ACC112 (cell line): ENCODE measurements around the gene KCNMA1.
"Not testable (repeated sequence)": the region's sequence is repeated elsewhere in the genome, so short reads cannot be mapped to it uniquely, and the experiment has no call there.

Experiments
- H2AFZ ChIP-seq: fragments of 200-600 bp; sonication (generic); one replicate; pipeline ENCODE4 v1.6.0; 2017; ENCODE audit warnings: antibody characterized with exemption, low read length; ENCODE audit not compliant: unreplicated experiment
- H3K27ac ChIP-seq: fragments of 200-600 bp; sonication (generic); 2 replicates; pipeline ENCODE4 v1.5.1; 2014; ENCODE audit warnings: low read depth, mild to moderate bottlenecking, antibody characterized with exemption, low read length, moderate library complexity
- H3K27me3 ChIP-seq: fragments of 200-600 bp; sonication (generic); 2 replicates; pipeline ENCODE4 v1.6.1; 2014; ENCODE audit warnings: mild to moderate bottlenecking, antibody characterized with exemption, low read length, moderate library complexity, mixed read lengths; ENCODE audit not compliant: insufficient read depth
- H3K36me3 ChIP-seq: fragments of 200-600 bp; sonication (generic); 2 replicates; pipeline ENCODE4 v1.6.1; 2016; ENCODE audit warnings: mild to moderate bottlenecking, antibody characterized with exemption, low read length, moderate library complexity, mixed read lengths; ENCODE audit not compliant: insufficient read depth
- H3K4me1 ChIP-seq: fragments of 200-600 bp; sonication (generic); one replicate; pipeline ENCODE4 v1.6.1; 2016; ENCODE audit warnings: low read length, mixed read lengths; ENCODE audit not compliant: insufficient read depth, unreplicated experiment, control insufficient read depth
- H3K4me3 ChIP-seq: fragments of 200-600 bp; sonication (generic); 2 replicates; pipeline ENCODE4 v1.5.1; 2014; ENCODE audit warnings: mild to moderate bottlenecking, low read depth, low read length
- H3K79me2 ChIP-seq: fragments of 200-600 bp; sonication (generic); one replicate; pipeline ENCODE4 v1.6.0; 2016; ENCODE audit warnings: low read length; ENCODE audit not compliant: control insufficient read depth, unreplicated experiment, insufficient read depth

The KCNMA1 gene

GRCh38 chr10:77339872-77340271 lies 297.7 kb downstream of the KCNMA1 start:
- not testable (repeated sequence) for H3K4me1 ChIP-seq, H3K27ac ChIP-seq, H2AFZ ChIP-seq, H3K36me3 ChIP-seq, H3K79me2 ChIP-seq, H3K27me3 ChIP-seq, H3K4me3 ChIP-seq

GRCh38 chr10:77339166-77339565 lies 298.4 kb downstream of the KCNMA1 start:
- Histone ChIP-seq H3K27ac (no peak overlapping the region), H2AFZ (no peak overlapping the region), H3K27me3 (no peaks in the 10 kb centered on the region), H3K4me3 (no peak overlapping the region), H3K79me2 (no peaks in the 10 kb centered on the region), H3K4me1 (no peaks in the 10 kb centered on the region), H3K36me3 (no peaks in the 10 kb centered on the region)

- no peak overlapping the region for H2AFZ ChIP-seq
These were observed 299.5 kb downstream of the KCNMA1 start for GRCh38 chr10:77338143-77338542.

DNA sequence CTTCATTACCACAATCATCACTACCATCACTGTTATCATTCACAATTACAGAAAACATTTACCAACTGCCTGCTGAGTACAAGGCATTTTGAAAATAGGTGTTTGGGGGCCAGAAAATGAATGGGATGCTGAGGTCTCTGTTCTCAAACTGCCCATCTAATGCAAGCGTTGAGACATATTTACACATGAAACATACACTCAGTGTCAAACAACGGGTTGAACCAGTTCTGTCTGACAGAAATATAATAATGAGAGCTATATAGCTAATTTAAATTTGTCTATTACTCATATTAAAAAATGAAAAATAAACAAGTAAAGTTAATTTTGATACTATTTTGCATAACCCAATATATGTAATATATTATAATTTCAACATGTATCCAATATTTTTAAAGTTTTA lies 303.1 kb downstream of the KCNMA1 start:
- no peaks in the 10 kb centered on the region for H3K4me1 ChIP-seq
- H3K4me3 ChIP-seq, result no peak overlapping the region
- no peaks in the 10 kb centered on the region for H3K79me2 ChIP-seq
- no peak overlapping the region for H2AFZ ChIP-seq
- no peaks in the 10 kb centered on the region for H3K36me3 ChIP-seq
- H3K27me3 ChIP-seq, result no peaks in the 10 kb centered on the region
- no peak overlapping the region for H3K27ac ChIP-seq

More at GRCh38 chr10:77338143-77338542, 299.5 kb downstream of the KCNMA1 start:
- Histone ChIP-seq H3K36me3 (no peaks in the 10 kb centered on the region), H3K27ac (no peak overlapping the region), H3K27me3 (no peaks in the 10 kb centered on the region), H3K4me1 (no peaks in the 10 kb centered on the region), H3K4me3 (no peak overlapping the region), H3K79me2 (no peaks in the 10 kb centered on the region)

DNA sequence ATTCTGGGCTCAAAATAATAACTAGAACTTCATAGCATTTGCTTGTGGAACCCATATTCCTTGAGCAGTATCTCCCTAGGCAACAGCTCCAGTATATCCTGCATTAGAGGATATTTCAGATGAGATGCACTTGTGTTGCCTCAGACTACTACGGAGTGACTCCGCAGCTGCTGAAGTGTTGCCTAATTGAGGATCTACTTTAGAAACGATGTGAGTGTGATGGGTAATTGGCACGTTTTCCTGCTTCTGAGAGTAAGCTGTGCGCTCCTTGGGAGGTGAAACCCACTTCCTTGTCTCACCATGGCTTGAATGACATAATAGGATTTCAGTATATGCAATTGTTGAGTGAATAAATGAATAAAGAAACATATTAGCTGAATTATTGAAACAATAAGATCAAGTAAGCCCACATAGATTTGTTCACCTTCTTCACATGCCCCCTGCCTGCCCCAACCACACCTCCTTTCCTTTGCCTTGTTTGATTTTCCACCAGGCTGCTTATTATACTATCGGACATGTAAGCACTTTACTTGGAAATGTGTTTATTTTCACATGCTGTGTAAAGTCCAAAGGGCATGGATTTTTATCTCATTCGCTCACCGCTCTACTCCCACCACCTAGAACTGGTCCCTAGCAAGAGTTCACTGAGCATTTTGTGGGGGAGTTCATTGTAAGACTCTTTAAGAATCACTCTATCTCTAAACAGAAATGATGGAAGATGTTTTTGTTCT lies 303.8 kb downstream of the KCNMA1 start:
- Histone ChIP-seq H3K27me3 (no peaks in the 10 kb centered on the region), H3K4me1 (no peaks in the 10 kb centered on the region), H3K79me2 (no peaks in the 10 kb centered on the region), H2AFZ (no peak overlapping the region), H3K36me3 (no peaks in the 10 kb centered on the region), H3K4me3 (no peak overlapping the region), H3K27ac (no peak overlapping the region)

DNA sequence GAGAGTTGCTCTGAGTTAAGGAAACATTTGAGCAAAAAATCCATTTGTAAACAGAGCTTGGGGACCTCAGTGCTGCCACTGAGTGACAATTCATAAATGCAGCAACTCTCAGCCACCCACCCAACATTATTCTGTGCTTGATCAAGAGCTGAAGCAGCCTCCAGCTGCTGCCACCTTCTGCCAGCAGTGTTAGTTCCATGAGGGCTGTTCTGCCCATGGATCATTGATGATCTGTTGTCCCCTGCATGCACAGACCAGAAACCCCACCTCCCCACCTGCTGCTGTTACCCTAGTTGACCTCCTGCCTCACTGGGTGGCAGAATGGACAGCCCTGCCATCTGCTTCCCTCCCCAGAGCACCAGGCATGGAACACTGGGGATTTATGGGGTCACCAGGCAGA lies 305.4 kb downstream of the KCNMA1 start:
- no peak overlapping the region for H3K4me3 ChIP-seq
- no peak overlapping the region for H2AFZ ChIP-seq
- no peaks in the 10 kb centered on the region for H3K27me3 ChIP-seq
- no peaks in the 10 kb centered on the region for H3K36me3 ChIP-seq
- no peak overlapping the region for H3K27ac ChIP-seq
- H3K4me1 ChIP-seq, result no peaks in the 10 kb centered on the region
- H3K79me2 ChIP-seq, result no peaks in the 10 kb centered on the region

DNA sequence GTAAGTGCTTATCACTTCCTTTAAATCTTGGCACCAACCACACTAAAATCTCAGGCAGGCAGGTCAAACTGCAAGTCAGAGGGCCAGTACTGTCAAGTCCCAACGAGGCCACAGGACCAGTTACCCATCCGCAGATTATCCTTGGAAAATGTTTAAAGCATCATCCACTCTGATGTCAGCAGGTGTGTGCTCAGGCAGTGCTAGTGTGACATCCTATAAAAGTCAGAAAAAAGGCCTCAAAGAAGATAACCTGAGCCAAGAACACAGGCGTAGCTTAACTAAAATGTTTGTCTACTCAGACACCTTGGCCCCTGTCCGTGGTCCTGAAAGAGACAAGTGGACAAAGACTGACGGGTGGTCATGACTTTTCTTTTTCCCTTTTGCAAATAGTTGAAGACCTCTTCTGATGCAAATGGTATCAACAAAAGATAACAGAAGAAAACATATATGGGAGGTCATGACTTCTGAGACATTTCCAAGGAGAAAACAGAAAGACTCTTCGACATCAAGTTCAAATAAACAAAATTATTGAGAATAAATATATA lies 309.3 kb downstream of the KCNMA1 start:
- Histone ChIP-seq H3K27me3 (no peaks in the 10 kb centered on the region), H2AFZ (no peak overlapping the region), H3K27ac (no peak overlapping the region), H3K4me3 (no peak overlapping the region), H3K79me2 (no peaks in the 10 kb centered on the region), H3K36me3 (no peaks in the 10 kb centered on the region), H3K4me1 (no peaks in the 10 kb centered on the region)

GRCh38 chr10:77325233-77325537 lies 312.4 kb downstream of the KCNMA1 start:
- H3K27ac ChIP-seq, result no peak overlapping the region
- H3K4me1 ChIP-seq, result no peaks in the 10 kb centered on the region
- H3K36me3 ChIP-seq, result no peaks in the 10 kb centered on the region

GRCh38 chr10:77321838-77322237 lies 315.8 kb downstream of the KCNMA1 start:
- no peak overlapping the region for H2AFZ ChIP-seq
- no peaks in the 10 kb centered on the region for H3K36me3 ChIP-seq
- H3K4me1 ChIP-seq, result no peaks in the 10 kb centered on the region
- H3K79me2 ChIP-seq, result no peaks in the 10 kb centered on the region
- H3K27me3 ChIP-seq, result no peaks in the 10 kb centered on the region
- H3K4me3 ChIP-seq, result no peak overlapping the region
- no peak overlapping the region for H3K27ac ChIP-seq

More at GRCh38 chr10:77325233-77325537, 312.4 kb downstream of the KCNMA1 start:
- no peaks in the 10 kb centered on the region for H3K27me3 ChIP-seq
- no peaks in the 10 kb centered on the region for H3K79me2 ChIP-seq
- H3K4me3 ChIP-seq, result no peak overlapping the region
- no peak overlapping the region for H2AFZ ChIP-seq

GRCh38 chr10:77320971-77321471 lies 316.6 kb downstream of the KCNMA1 start:
- H3K27ac ChIP-seq, result no peak overlapping the region
- H3K27me3 ChIP-seq, result no peaks in the 10 kb centered on the region
- no peak overlapping the region for H2AFZ ChIP-seq
- H3K4me3 ChIP-seq, result no peak overlapping the region
- H3K79me2 ChIP-seq, result no peaks in the 10 kb centered on the region
- no peaks in the 10 kb centered on the region for H3K4me1 ChIP-seq
- H3K36me3 ChIP-seq, result no peaks in the 10 kb centered on the region

DNA sequence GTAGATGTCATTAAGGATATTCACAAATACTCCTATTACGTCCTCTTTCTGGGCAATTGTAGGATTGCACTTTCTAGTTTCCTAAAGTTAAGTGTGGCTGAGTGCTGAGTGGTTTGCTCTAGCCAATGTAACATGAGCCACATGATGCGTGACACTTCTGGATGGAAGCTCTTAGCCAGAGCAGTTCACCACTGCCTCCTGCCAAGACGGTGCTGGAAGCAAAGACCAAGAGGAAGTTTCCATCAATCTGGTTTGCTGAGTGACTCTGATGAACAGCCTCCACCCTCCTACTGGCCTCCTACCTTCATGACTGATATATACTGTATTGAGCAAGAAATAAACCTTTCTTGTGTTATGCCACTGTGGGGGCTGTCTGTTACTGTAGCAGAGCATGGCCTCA lies 318.1 kb downstream of the KCNMA1 start:
- Histone ChIP-seq H3K36me3 (no peaks in the 10 kb centered on the region), H3K4me1 (no peaks in the 10 kb centered on the region), H2AFZ (no peak overlapping the region), H3K79me2 (no peaks in the 10 kb centered on the region), H3K4me3 (no peak overlapping the region), H3K27ac (no peak overlapping the region), H3K27me3 (no peaks in the 10 kb centered on the region)
